HL-60/S4 (cell line): ENCODE data around the gene GOLGA7B.

Experiments
- in situ Hi-C: fragments of 300-500 bp; cut with MboI; formaldehyde crosslinking; loops from 2 replicates; pipeline ENCODE4 v1.14.3; 2022; ENCODE audit warnings: low sequenced_read_pairs

The GOLGA7B gene

DNA sequence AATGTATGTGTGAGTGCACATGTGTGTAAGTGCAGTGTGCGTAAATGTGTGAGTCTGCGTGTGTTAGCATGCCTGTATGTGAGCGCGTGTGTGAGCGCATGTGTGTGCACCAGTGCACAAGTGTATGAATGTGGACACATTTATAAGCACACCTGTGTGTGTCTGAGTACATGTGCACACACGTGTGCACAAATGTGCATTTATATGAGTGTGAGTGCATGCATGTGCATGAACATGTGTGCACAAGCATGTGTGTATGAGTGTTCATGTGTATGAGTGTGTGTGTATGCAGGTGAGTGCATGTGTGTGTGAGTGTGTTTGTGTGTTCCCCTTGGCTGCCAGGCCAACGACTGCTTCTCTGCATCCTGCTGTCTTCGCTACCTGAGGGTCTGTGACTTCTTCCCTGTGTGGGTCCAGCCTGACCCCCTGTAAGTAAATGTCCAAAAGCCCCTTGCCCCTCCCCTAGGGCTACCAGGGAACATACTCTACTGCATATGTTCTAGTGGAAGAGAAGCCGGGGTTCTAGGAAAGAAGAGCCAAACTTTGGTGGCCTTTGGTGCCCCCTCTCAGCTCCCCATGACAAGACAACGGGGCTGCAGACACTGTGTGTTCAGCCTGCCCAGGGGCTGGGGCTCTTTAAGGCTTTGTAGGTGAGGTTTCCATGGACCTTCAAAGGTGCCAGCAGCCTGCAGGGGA is 17.0 kb downstream of the GOLGA7B start:
- in situ Hi-C loops = no loop called here

DNA sequence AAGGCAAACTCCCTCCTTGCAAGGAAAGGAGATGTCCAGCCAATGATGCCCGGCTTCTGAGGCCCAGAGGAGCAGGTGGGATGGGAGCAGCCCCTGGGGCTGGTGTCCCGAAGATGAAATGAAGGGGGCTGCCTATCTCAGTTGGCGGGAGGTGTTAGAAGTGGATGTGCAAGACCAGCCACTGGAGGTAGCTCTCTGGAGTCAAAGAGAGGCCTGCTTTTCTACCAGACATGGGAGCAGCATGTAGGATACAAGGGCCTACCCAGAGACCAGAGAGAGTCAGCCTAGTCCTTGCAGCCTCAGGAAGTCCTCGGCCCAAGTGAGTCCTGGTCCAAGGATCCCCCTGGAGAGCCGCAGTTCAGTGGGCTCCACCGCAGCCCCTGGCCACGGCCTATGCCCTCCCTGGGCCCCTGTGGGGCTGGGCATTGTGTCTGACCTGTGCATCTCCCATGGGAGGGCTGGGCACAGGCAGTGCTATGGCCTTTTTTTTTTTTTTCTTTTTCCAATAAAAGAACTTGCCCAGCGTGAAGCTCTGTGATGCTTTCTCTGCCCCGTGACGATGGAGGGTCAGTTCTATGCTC is 17.7 kb downstream of the GOLGA7B start:
- in situ Hi-C loops = no loop called here

DNA sequence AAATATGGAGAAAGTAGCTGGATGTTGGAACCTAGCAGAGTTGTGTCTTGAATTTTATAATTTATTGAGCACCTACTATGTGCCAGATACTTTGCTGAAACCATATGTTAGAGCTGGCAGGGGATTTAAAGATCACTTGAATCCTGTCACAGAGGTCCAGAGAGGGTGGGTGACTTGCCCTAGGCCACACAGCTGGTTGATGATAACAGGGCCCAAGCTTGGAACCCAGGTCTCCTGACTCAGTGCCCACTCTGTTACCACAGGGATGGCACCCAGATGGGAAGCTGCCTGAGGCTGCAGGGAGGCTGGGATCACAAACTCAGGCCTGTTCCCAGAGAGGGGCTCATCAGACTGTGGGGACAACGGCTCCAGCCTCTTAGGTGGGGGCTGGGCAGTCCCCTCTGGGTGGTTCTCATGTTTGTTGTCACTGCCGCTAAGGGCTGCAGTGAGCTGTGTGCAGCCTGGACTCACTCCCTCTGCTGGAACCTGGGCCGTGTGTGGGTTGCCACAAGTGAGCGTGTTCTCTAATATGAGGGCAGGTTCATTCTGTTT is 18.6 kb downstream of the GOLGA7B start:
- in situ Hi-C loops = no loop called here

DNA sequence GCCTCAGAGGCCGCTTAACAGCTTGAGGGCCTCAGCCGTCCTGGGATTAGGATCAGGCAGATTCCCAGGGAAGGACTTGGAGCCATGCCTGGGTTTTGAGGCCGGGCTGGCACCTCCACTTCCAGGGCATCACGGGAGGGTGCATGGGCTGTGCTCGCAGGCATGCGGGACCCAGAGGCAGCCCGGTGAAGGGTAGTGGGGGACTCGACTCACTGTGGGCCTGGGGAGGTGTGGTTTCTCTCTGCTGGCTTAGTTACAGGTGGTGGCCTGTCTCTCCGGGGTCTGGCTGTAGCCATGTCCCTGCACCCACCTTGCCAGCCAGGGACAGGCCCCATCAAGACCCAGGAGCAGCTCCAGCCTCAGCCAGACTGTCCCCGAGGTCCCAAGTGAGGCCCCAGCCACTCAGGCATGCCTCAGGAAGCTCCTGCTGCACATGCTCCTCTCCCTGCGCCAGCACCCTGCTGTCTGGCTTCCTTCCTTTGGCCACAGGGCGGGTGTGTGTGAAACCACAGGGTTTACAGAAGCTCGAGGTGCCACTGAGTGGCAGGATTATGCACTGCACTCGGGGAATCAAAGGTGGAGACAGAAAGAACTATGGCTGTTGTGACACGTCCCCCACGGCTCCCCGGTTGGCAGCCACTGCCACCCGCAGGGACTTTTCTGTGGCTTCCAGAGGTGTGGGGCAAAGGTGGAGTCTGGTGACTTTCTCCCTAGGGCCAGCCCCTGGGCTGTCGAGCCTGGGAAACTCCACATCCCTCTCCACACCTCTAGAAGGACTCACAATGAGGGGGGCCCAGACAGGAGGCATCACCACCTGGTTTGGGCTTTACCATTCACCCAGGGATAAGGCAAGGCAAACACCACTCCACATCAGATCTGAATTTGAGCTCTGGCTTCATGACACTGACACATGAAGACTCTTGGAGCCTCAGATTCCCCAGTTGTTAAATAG is 19.7 kb downstream of the GOLGA7B start:
- in situ Hi-C loops = no loop called here

DNA sequence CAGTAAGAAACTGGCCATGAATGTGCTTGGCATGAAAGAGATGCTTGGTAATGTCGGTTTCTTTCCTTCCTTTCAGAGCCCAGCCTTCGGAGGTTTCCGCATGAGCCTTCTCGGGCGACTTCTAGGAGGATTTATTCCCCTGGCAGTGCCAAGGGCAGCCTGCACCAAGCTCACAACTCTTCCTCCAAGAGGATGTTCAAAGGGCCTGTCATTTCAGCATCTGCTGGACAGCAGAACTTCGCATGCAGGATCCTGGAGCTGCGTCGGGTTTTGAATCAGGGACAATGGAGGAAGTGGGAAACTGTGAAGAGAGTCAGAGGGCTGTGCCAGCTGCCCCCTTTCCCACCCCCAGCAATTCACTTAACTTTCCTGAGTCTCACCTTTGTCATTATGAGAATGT is 21.3 kb downstream of the GOLGA7B start:
- in situ Hi-C loops = no loop called here

DNA sequence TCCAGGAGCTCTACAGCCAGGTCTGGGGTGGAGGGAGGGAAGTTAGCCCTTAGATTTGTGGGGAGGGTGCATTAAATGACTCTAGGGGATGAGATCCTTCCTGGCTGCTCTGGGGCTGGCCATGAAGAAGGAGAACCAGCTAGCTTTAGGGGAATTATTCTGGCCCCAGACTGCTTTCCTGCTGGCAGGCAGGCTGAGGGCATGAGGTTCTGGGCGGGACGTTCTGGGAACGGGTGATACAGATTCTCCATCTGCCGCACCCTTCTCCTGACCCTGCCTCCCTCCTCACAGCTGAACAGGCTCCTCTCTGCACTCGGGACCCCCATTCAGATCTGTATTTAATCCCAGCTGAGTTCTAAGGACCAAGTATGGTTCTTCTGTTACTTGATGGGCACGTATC is 23.9 kb downstream of the GOLGA7B start:
- in situ Hi-C loops = no loop called here

DNA sequence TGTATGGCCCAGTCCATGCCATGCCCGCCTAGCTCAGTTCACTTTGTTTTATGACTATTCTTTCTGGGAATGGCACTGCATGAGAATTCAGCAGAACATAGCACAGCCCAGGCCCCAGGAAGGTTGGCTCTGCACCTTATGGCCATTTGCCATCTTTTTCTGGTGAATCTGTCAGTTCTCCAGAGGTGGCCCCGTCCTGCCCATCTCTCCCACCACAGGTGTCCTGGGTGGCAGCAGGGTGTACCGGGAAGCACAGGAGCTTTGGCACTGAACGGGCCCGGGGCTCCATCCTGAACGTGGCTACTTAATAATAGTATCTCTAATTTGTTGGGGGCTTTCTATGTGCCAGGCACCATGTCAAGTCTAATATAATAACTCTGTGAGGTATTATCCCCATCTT is 24.7 kb downstream of the GOLGA7B start:
- in situ Hi-C loops = no loop called here

DNA sequence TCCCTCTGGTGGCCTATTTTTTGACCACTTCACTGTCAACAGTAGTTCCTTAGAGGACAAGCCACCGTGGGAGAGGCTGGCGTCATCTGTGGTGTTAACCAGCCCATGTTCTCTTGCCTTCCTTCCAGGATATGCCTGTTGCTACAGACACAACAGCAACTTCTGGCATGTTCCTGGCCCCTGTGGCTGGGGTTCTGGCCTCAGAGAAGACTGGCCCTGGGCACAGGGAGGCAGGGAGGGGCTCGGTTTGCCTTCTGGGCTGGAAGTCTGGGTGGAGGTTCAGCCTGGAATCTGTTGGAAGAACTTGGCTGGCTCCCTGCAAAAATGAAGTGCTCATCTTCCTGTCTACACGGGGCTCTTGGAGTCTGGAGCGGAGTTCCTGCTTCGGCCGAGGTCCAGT is 25.7 kb downstream of the GOLGA7B start:
- in situ Hi-C loops = no loop called here

DNA sequence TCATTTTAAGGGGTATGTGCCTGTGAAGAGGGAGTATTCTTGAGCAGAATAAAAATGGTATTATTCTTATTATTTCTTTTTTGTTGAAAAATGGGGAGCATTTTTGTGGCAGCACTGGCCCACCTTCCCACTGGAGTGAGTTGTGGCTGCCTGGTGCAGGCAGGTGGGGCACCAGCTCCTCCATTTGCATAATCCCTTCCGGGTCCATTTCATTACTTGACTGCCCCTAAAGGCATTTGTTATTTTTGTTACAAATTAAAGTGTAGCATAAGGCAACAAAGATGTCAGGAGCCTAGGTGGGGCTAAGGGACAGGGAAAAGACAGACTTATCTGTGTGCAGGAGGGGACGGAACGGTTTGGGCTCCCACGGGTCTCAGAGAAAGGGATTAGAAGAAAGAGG is 26.8 kb downstream of the GOLGA7B start:
- in situ Hi-C loops = no loop called here

DNA sequence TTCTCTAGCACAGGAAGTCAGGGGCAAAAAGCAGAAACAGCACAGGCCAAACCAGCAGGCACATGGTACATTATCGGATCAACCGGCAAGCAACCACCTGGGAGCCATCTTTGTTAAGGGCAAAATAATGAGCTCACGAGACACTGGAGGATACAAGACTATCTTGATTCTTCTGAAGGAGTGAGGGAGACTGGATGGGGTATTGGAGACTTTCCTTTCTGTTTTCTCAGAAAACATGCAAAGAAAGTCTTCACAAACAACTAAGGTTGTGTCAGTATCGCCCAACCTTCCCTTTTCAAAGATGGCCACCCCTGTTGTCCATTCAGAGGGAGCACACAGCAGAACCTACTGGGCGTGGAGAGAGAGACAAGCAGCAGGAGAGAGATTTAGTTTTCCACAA is 29.6 kb downstream of the GOLGA7B start:
- in situ Hi-C loops = no loop called here

DNA sequence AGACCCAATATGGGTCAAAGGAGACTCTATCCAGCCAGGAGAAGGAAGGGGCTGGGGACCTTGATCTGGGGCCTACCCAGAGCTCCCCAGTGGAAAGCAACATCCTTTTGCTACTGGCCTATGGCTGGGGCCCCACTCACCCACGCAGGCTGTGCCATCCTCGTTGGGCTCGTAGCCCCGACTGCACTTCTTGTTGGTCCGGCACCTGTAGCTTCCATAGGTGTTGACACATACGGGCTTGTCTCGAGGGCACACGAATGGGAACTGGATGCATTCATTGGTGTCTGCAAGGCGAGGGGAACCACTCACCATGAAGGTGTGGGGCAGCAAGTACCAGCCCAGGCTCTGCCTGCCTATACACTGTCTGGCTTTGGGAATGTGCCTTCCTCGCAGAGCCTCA is 30.5 kb downstream of the GOLGA7B start:
- in situ Hi-C loops = no loop called here

DNA sequence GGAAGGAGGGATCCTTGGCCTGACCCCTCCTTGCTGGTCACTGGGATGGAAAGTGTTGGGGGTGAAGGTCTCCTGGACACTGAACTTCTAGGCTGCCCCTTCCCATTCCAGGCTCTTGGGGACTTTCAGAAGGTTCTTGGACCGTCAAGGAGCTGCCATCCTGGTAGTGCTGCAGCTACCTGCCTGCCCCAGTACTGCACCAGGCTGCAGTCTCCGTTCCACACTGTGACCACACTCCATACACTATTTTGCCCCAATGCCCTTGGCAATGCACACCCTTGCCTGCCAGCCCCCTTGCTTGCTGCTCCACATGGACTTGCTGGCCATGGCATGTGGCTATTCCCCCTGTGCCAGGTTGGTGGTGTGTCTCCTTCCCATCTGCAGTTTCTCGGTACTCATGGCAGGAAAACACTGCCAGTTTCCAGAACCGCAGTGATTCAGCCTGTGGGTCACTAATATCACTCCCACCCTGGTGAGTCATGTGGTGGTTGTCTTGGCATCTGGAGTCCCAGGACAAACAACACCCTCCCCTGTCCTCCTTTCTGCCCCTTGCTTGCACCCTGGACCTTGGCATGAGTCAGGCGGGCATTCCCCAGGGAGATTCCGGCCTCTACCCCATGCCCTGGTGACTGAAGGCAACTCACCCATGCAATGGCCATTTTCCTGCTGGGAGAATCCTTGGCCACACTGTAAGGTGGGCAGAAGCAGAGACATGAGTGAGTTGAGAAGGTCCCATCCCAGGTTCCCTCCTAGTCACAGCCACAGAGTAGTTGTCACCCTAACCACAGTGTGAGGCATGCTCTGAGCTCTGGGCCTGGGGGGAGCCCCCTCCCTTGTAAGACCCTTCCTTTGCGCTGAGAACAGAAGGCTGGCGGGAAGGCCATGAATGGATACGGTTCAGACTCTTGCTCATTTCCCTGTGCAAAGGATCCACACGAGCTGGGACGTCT is 32.8 kb downstream of the GOLGA7B start:
- in situ Hi-C loops = no loop called here

DNA sequence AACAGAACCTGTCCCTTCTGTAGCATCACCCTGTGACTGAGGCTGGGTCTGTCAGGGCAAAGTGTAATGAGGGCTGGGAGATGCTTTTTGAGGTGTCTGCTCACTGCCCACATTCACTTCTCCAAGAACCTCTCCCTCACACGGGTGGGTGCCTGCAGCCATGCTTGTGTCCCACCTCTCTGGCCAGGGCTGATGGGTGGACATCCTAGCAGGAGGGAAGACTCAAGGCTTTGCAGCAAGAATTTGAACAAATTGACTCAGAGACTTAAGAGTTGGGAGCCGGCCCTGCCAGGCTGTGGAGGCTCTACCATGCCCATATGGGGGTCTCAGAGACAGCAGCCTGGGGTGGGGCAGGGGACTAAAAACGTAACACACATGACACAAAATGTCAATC is 33.4 kb downstream of the GOLGA7B start:
- in situ Hi-C loops = no loop called here

DNA sequence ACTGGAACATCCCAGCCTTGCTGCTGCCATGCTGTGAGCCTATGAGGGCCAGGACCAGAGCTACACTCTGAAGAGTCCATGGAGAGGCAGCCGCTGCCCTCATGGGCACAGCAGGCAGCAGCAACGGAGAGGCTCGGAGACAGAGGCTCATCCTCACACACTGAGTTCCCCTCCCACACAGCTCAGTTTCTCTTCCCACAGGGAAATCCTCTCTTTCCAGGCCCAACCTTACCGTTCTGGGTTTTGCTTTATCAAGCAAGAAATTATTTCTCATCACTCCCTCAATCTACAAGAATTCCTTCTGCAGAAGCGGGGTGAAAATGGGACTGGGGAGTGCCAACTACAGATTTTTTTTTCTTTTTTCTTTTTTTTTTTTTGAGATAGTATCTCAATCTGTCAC is 36.6 kb downstream of the GOLGA7B start:
- in situ Hi-C loops = no loop called here

DNA sequence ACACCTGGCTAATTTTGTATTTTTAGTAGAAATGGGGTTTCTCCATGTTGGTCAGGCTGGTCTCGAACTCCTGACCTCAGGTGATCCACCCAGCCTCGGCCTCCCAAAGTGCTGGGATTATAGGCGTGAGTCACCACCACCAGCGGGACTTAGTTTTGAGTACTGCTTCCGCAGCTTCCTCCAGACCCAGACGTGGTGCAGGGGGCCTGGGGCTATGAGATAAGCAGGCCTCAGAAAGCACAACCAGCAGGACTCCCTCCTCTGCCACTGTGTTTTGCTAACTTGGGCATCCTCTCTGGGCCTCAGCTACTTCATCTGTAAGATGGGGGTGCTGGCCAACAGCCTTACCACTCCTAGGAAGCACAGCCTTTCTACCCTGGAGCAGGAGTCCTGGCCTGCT is 37.8 kb downstream of the GOLGA7B start:
- in situ Hi-C loops = no loop called here

DNA sequence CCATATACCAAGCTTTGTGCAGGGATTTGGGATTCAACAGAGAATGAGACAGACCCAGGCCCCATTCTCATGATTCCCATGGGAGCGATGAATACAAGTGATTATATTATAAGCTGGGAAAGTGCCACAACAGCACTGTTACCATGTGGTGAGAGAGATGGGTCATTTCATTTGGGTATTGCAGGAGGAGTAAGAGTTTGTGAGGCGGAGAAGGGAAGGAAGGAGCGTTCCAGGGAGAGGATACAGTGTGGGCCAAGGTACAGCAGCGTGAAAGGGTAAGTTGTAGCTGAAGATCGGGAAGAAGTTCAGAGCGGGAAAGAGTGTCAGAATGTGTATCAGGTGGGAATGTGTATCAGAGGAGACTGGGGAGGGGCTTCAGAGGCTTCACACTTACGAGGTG is 38.5 kb downstream of the GOLGA7B start:
- in situ Hi-C loops = no loop called here

DNA sequence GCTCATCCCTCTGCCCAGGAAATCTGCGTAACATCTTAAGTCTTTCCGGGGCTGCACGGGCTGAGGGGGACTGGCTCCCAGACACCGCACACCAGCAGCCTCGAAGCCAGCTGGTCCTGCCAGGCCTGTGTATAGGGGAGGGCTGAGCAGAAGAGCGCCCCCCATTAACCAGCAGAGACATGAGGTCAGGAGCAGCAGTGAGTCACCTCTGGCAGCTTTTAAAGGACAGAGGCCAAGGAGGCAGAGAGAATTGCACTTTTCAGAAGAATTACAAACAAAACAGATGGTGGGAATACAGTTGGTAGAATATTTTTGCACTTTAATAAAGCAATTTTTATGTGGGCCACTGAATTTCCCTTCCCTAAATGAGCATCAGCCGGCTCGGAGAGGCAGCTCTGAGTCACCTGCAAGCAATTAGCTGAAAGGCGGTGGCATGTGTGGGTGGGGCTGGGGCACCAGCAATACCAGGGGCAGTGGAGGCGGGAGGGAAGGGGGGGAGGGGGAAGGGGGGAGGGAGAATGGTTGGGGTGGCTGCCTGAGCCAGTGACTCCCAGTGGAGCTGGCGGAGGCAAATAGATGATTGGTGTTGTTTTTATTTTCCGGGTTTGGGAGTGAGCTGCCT is 39.1 kb downstream of the GOLGA7B start:
- in situ Hi-C loops = no loop called here

DNA sequence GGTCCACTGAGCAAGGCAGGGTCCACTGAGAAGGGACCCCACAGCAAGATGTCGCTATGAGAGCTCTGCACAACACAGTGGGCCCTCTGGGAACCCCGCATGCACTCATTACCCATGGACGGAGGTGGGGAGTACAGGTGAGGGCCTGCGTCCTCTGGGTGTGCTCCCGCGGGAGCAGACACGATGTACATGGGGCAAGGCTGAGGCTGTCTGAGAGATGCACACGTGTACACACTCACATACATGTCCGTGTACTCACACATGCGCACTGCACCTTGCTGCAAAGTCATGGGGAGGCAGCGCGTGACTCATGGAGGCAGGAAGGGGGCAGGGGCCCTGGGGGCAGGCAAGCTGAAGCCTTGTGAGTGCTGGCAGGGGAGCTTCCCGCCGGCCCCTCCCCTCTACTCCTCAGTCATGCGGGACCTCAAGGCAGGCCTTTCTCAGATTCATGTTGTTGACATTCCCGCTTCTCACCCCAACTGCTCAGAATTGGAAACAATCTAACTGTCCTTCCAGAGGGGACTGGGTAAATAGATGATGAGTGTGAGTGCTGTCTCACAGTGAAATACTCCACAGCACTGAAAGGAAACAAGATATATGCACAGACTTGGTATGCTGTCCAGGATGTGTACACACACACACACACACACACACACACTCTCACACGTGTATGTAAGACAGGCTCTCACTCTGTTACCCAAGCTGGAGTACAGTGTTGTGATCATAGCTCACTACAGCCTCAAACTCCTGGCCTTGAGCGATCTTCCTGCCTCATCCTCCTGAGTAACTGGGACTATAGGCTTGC is 40.0 kb downstream of the GOLGA7B start:
- in situ Hi-C loops = no loop called here

DNA sequence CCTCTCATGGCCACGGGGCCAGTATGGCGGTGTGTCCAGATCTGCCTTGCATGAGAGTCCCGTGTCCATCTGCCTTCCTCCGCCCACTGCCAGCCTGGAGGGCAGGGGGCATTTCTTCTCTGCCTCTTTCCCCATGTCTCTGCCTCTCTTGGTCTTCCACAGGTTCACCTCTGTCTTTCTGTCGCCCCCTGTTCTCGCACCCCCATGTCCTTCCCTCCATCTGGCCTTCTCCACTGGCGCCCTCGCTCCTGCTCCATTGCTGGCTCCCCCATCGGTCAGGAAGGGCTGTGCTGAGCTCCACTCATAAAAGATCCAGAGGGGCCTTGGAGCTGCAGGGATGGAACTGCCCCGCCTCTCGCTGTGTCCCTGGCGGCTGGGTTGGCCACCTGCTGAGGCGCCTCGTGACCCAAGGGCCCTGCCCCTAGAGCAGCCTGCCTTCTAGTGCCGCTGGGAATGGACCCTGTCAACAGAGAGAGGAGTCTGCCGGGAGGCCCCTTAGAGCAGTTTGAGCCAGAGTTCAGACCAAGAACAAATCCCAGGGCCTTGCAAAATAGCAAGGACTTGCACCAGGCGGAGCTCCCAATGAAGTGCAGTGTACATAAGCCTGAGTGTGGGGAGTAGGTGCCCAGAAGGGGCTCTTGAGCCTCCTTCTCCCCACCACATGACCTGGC is 42.0 kb downstream of the GOLGA7B start:
- in situ Hi-C loops = no loop called here
